GM23338 (cell line): ENCODE measurements around the gene CYP46A1. TPM values are rescaled to one million over a fixed set of nuclear protein-coding genes. Genes with fewer than 3 reads are reported as not detected.

Experiments
- ATAC-seq: fragments of 200-7000 bp; cut with Tn5 transposase; 3 replicates; pipeline ENCODE4 v1.9.1; 2020
- DNase-seq: peaks from one replicate; pipeline ENCODE4 v3.0.0-alpha.2; 2015; ENCODE audit warnings: low spot score
- H2AFZ ChIP-seq: fragments of 200-600 bp; sonication (generic); 2 replicates; pipeline ENCODE4 v1.8.0; 2016; ENCODE audit warnings: antibody characterized with exemption, mild to moderate bottlenecking, moderate library complexity
- H3F3A ChIP-seq: fragments of 200-600 bp; sonication (generic); replicated peaks from 2 replicates; pipeline ENCODE4 v1.8.0; 2017; ENCODE audit warnings: antibody characterized with exemption, mixed run types, low read depth
- H3K27ac ChIP-seq: fragments of 200-600 bp; sonication (generic); 2 replicates; pipeline ENCODE4 v1.6.1; 2016; ENCODE audit warnings: low read depth
- H3K27me3 ChIP-seq: fragments of 200-600 bp; sonication (generic); 2 replicates; pipeline ENCODE4 v1.8.0; 2016; ENCODE audit warnings: mild to moderate bottlenecking, mixed run types, moderate library complexity; ENCODE audit not compliant: insufficient read depth
- H3K36me3 ChIP-seq: fragments of 200-600 bp; sonication (generic); 2 replicates; pipeline ENCODE4 v1.8.0; 2016; ENCODE audit warnings: mild to moderate bottlenecking; ENCODE audit not compliant: insufficient read depth
- H3K4me1 ChIP-seq: fragments of 200-600 bp; sonication (generic); 2 replicates; pipeline ENCODE4 v1.8.0; 2016; ENCODE audit warnings: mild to moderate bottlenecking, moderate library complexity; ENCODE audit not compliant: insufficient read depth
- H3K4me2 ChIP-seq: fragments of 200-600 bp; sonication (generic); 2 replicates; pipeline ENCODE4 v1.7.1; 2017; ENCODE audit warnings: mixed run types
- H3K4me3 ChIP-seq: fragments of 200-600 bp; sonication (generic); 2 replicates; pipeline ENCODE4 v1.6.1; 2016; ENCODE audit warnings: mixed run types
- H3K79me2 ChIP-seq: fragments of 200-600 bp; sonication (generic); replicated peaks from 2 replicates; pipeline ENCODE4 v1.8.0; 2017; ENCODE audit warnings: mild to moderate bottlenecking; ENCODE audit not compliant: insufficient read depth
- H3K9me2 ChIP-seq: fragments of 200-600 bp; sonication (generic); 2 replicates; pipeline ENCODE4 v1.8.0; 2017; ENCODE audit not compliant: insufficient read depth
- H4K20me1 ChIP-seq: fragments of 200-600 bp; sonication (generic); replicated peaks from 2 replicates; pipeline ENCODE4 v1.8.0; 2017; ENCODE audit warnings: mild to moderate bottlenecking; ENCODE audit not compliant: insufficient read depth
- H3K27ac Mint-ChIP-seq: 2 replicates; pipeline ENCODE4 v1.8.0; 2020; ENCODE audit warnings: inconsistent platforms, mild to moderate bottlenecking, moderate library complexity, mixed read lengths
- H3K27me3 Mint-ChIP-seq: 3 replicates; pipeline ENCODE4 v1.8.0; 2022; ENCODE audit warnings: low read depth, mild to moderate bottlenecking, moderate library complexity, mixed read lengths, inconsistent platforms; ENCODE audit not compliant: insufficient read depth, poor library complexity
- H3K36me3 Mint-ChIP-seq: 3 replicates; pipeline ENCODE4 v1.8.0; 2021; ENCODE audit warnings: low read depth, mild to moderate bottlenecking, inconsistent platforms, moderate library complexity, mixed read lengths
- H3K4me1 Mint-ChIP-seq: 3 replicates; pipeline ENCODE4 v1.8.0; 2020; ENCODE audit warnings: mild to moderate bottlenecking, inconsistent platforms, mixed read lengths
- H3K4me3 Mint-ChIP-seq: 3 replicates; pipeline ENCODE4 v1.8.0; 2021; ENCODE audit warnings: moderate library complexity, mild to moderate bottlenecking, inconsistent platforms, mixed read lengths
- H3K9me3 Mint-ChIP-seq: 3 replicates; pipeline ENCODE4 v1.8.0; 2020; ENCODE audit warnings: moderate library complexity, mild to moderate bottlenecking, inconsistent platforms, mixed read lengths
- CREB1 ChIP-seq: fragments of 250-450 bp; sonication (Bioruptor Pico); IDR thresholded peaks from 2 replicates; pipeline ENCODE4 v1.5.0; 2020; ENCODE audit warnings: low read depth, mild to moderate bottlenecking, moderate library complexity
- CTCF ChIP-seq, 2 experiments: fragments of 200-600 bp in 1 of 2; sonication (generic) in 1 of 2; conservative IDR thresholded peaks; 2 replicates each; pipeline versions ENCODE4 v1.5.1 to v1.6.1; 2016 to 2017; ENCODE audit warnings: antibody characterized with exemption in 2 of 2, low read depth in 2 of 2, mild to moderate bottlenecking in 2 of 2, moderate library complexity in 1 of 2
- ETS1 ChIP-seq: IDR thresholded peaks from 2 replicates; pipeline ENCODE4 v1.6.1; 2016; ENCODE audit warnings: antibody characterized with exemption
- EZH2 ChIP-seq: fragments of 200-600 bp; sonication (generic); IDR thresholded peaks from one replicate; pipeline ENCODE4 v1.8.0; 2017; ENCODE audit warnings: antibody characterized with exemption, mild to moderate bottlenecking, low read depth; ENCODE audit not compliant: unreplicated experiment
- EZH2phosphoT487 ChIP-seq: fragments of 200-600 bp; sonication (generic); IDR thresholded peaks from one replicate; pipeline ENCODE4 v1.8.1; 2018; ENCODE audit warnings: antibody characterized with exemption; ENCODE audit not compliant: unreplicated experiment
- JUNB ChIP-seq: IDR thresholded peaks from one replicate; pipeline ENCODE4 v1.6.1; 2016; ENCODE audit warnings: antibody characterized with exemption; ENCODE audit not compliant: unreplicated experiment
- NANOG ChIP-seq: IDR thresholded peaks from 2 replicates; pipeline ENCODE4 v1.6.1; 2016; ENCODE audit warnings: antibody characterized with exemption, borderline replicate concordance
- POLR2AphosphoS5 ChIP-seq: IDR thresholded peaks from 2 replicates; pipeline ENCODE4 v1.6.1; 2016; ENCODE audit warnings: antibody characterized with exemption, low read depth
- REST ChIP-seq: IDR thresholded peaks from one replicate; pipeline ENCODE4 v1.6.1; 2018; ENCODE audit warnings: antibody characterized with exemption; ENCODE audit not compliant: unreplicated experiment
- STAT1 ChIP-seq: IDR thresholded peaks from one replicate; pipeline ENCODE4 v1.6.1; 2016; ENCODE audit warnings: antibody characterized with exemption; ENCODE audit not compliant: unreplicated experiment
- ZNF114 ChIP-seq: fragments of 250-450 bp; sonication (Bioruptor Pico); IDR thresholded peaks from 2 replicates; pipeline ENCODE4 v1.5.0; 2020; ENCODE audit warnings: mild to moderate bottlenecking, moderate library complexity
- ZNF331 ChIP-seq: fragments of 250-450 bp; sonication (Bioruptor Pico); IDR thresholded peaks from 2 replicates; pipeline ENCODE4 v1.5.0; 2020; ENCODE audit warnings: low read depth, mild to moderate bottlenecking, moderate library complexity
- ZNF462 ChIP-seq: fragments of 250-450 bp; sonication (Bioruptor Pico); IDR thresholded peaks from 2 replicates; pipeline ENCODE4 v1.5.0; 2020; ENCODE audit warnings: mild to moderate bottlenecking, moderate library complexity
- polyA plus RNA-seq: library from polyadenylated mRNA; unstranded; fragments of >200 nt; fragmentation: Nextera tagmentation; extraction: Ambion mirVana; gene quantifications from 2 replicates; pipeline ENCODE4 v1.2.1, GENCODE V29; 2016
- total RNA-seq: library from RNA; depleted of rRNA; stranded (reverse); fragments of >200 nt; shearing (Covaris generic); gene quantifications from 2 replicates; pipeline ENCODE4 v1.2.3, GENCODE V29; 2014

The CYP46A1 gene
- total and polyA plus RNA-seq, 2 experiments from 2014 or later: 0.59 to 0.66 TPM

- Histone ChIP-seq H3K27ac (no peak overlapping the region), H3K4me3 (no peak overlapping the region), H3K79me2 (no peaks in the 10 kb centered on the region), H3K4me1 (peaks cover 14% of the 10 kb centered on the region), H3K4me2 (no peak overlapping the region), H4K20me1 (no peaks in the 10 kb centered on the region; the same call in 1 of the 2 replicates), H2AFZ (no peak overlapping the region), H3K27me3 (peaks cover 37% of the 10 kb centered on the region), H3F3A (peaks cover 9% of the 10 kb centered on the region; the same call in 1 of the 2 replicates), H3K36me3 (no peaks in the 10 kb centered on the region), H3K9me2 (no peaks in the 10 kb centered on the region)
- ATAC-seq (no peak), DNase-seq (no peak)
- peaks cover 33% of the 10 kb centered on the region for H3K27me3 Mint-ChIP-seq
- no peaks in the 10 kb centered on the region for H3K9me3 Mint-ChIP-seq
- peaks cover 15% of the 10 kb centered on the region for H3K4me1 Mint-ChIP-seq
- TF ChIP-seq CREB1: no peak
- no peak for TF ChIP-seq REST
- no peak for TF ChIP-seq ZNF462 (CRISPR knock-in tag)
- no peak for TF ChIP-seq NANOG
- TF ChIP-seq EZH2: no peak
- TF ChIP-seq ZNF331 (CRISPR knock-in tag): no peak
- TF ChIP-seq CTCF (conservative IDR thresholded peaks at IDR 0.05; ENCODE audit: low read depth in 2 of 2): no peak
- TF ChIP-seq ETS1: no peak
- no peak for TF ChIP-seq JUNB
- no peak for TF ChIP-seq POLR2AphosphoS5
- TF ChIP-seq EZH2phosphoT487: no peak
- no peak for TF ChIP-seq ZNF114 (CRISPR knock-in tag)
- no peak for TF ChIP-seq STAT1
- H3K36me3 Mint-ChIP-seq: 0 out of 3 replicates have a peak, but pooled peaks cover 2% of the 10 kb centered on the region
- no peak overlapping the region for H3K27ac Mint-ChIP-seq
- H3K4me3 Mint-ChIP-seq: no peak overlapping the region
Measured at GRCh38 chr14:99656171-99656570, 27.9 kb upstream of the CYP46A1 start.
